ELF-1 (cell line): Measurements from ENCODE around the gene CFAP300.

Source experiments
- DNase-seq: peaks from one replicate; pipeline ENCODE4 v3.0.0-alpha.2; 2016; ENCODE audit warnings: low read depth, low spot score

Gene CFAP300

GRCh38 chr11:102047305-102047924 lies at the start of gene CFAP300:
TSS of gene CFAP300 (plus strand) at chr11:102047437. CDS start at chr11:102047471, 34 bp downstream.
- DNase-seq, result peak; percentile 80

- DNase-seq, result no peak
Observed at GRCh38 chr11:102001657-102002338, 45.4 kb upstream of the CFAP300 start.

DNA sequence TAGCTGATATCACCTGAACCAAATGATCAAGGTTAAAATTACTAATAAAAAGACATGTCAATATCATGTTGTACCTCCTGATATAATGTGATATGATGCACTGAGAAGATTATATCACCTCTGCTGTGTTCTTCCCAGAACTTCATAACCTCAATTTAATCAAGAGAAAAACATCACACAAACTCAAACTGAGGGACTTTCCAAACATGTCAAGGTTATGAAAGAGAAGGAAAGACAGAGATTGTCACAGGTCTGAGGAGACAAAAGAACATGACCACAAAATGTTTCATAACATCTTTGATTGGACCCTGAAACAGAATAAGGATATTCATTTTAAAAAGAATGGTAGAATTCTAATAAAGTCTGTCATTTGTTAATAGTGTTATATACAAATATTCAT lies 43.0 kb upstream of the CFAP300 start:
- DNase-seq, result no peak

DNA sequence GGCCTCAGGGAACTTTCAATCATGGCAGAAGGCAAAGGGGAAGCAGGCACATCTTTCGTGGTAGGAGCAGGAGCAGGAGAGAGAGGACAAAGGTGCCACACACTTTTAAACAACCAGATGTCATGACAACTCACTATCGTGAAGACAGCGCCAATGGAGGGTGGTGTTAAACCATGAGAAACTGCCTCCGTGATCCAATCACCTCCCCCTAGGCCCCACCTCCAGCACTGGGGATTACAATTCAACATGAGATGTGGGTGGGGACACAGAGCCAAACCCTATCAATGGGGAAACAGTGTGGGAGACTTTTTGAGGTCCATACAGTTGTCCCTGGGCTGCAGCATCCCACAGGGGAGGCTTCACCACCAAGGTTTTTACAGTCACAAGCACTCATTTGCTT lies 41.9 kb upstream of the CFAP300 start:
- no peak for DNase-seq

GRCh38 chr11:102006835-102007566 lies 40.2 kb upstream of the CFAP300 start:
- DNase-seq, result no peak

GRCh38 chr11:102007567-102008437 lies 39.4 kb upstream of the CFAP300 start:
- DNase-seq, result no peak

DNA sequence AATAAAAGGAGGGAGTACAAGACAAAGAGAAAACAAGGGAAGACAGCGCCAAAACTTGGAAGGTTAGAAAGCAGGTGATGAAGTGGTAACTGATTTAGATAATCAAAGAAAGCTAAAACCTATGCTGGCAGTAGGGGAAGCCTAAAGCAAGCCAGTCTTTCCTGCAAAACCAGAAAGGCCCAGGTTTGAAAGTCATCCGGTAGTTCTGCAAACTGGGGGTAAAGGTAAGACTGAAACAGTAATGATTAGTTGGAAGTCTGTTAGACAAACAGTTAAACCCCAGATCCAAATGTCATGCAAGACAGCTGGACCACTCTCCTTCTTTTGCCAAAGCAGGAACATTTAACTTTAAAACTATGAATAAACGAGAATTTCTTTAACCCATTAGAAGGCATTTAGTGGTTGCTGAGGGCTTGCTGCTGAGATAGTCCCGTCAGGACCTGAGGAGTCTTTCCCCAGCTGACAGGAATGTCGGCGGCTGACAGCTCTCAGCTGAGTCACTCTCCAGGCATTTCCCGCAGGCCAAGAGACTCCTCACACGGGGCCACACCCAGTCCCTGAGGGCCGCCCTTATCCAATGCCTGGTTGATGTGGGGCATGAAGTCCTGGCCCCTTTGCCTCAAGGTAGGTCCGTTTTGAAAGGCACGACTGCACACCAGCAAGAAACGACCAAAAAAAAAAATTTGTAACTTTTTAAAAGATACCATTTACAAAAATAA lies 36.3 kb upstream of the CFAP300 start:
- DNase-seq, result peak; percentile 97

DNA sequence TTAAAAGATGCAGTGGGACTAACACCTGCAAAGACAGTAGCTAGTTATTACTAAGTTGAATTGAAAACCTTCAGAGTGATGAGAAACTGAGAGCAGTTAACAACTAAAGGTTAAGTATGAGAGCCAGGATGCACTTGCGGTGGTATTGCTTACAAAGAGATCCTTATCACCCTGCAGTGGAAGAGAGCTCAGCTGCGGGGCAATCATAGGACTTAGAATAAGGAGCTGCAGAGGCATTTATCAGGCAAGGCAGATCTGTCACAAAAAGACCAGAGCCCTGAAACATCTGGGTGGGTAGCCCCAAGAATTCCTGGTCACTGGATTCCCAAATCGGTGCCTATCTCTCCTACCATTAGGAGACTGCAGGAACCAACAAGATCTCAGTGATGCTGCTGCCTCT lies 34.3 kb upstream of the CFAP300 start:
- DNase-seq, result peak; percentile 59

DNA sequence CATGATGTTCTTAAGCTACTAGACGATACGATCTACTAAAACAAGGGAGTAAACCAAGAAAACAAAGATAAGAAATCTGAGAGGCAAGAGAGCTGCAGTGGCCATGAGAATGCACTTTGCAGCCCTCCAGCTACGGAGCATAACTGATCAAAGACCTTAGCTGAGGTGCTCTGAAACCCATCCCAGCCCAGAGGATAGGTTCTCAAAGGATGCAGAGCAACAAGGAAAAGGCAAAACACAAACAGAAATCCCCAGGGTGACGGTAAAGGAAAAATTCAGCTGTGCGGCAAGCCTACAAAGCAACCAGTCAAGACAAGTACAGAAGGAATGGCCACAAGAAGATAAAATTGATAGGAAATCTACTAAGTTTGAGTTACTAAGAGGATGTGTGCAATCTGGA lies 32.5 kb upstream of the CFAP300 start:
- DNase-seq, result peak; percentile 78

DNA sequence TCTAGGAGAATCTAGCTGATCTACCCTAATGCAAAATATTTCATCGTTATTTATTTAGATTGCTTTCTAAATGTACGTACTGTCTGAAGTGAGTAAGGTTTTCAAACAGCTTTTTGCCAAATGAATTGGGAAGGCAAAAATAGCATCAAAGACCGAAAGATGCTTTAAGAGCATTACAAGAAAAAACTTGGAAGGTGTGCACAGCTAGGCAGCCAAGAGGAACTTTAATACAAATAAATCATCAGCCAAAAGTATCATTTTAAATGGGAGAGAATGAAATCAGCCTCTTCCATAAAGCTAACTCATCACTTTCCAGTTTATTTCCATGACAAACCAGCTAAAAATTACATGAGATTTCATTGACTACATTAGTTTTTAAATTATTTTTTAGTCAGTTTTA lies 30.2 kb upstream of the CFAP300 start:
- DNase-seq, result no peak

DNA sequence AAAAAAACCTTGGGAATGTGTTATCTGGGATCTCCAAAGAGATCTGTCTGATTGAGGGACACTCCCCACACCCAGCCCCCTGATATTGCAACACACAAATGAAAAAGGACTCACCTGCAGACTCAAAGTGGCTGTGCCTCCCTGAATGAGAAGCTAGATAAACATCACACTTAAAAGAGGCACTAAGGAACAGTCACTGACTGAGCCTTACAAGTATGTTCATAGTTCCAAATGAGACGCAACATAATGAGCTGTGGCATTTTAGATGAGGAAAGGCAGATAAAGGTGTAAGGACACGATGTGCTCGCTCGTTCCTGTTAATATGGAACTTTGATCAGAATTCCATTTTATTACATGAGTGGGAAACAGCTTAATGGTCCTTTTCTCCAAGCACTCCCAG lies 21.0 kb upstream of the CFAP300 start:
- no peak for DNase-seq

GRCh38 chr11:102026959-102027358 lies 20.3 kb upstream of the CFAP300 start:
- DNase-seq, result peak; percentile 19

DNA sequence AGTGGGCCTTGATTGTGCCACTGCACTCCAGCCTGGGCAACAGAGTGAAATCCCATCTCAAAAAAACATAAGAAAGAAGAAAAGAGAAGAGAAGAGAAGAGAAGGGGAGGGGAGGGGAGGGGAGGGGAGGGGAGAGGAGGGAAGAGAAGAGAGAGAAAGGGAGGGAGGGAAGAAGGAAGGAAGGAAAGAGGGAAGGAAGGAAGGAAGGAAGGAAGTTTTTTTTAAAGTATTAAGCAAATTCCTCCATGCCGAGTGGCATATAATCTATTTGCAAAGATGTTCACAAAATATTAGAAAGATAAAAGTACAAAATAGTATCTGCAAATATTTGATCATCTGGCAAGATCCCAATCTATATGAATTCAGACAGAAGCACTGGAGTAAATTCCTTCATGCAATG lies 10.5 kb upstream of the CFAP300 start:
- no peak for DNase-seq

- DNase-seq, result no peak
Observed at GRCh38 chr11:102046841-102047240, 396 bp upstream of the CFAP300 start.

GRCh38 chr11:102050927-102051575 lies 3.8 kb downstream of the CFAP300 start:
- no peak for DNase-seq

GRCh38 chr11:102061276-102061675 lies 14.0 kb downstream of the CFAP300 start:
- no peak for DNase-seq

DNA sequence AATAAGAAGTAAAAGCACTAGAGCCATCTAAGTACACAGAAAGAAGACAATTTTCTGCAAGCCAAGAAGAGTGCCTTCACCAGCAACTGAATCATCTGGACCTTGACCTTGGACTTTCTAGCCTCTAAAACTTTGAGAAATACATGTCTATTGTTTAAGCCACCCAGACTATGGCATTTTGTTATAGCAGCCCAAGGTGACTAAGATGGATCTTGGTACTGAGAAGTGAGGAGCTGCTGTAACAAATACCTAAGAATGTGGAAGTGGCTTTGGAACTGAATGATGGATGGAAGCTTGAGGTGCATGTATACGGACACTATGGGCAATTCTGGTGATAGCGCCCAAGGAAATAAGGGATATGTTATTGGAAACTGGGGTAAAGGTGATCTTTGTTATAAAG lies 14.9 kb downstream of the CFAP300 start:
- no peak for DNase-seq

- DNase-seq, result no peak
Observed at GRCh38 chr11:102064316-102064715, 17.1 kb downstream of the CFAP300 start.

DNA sequence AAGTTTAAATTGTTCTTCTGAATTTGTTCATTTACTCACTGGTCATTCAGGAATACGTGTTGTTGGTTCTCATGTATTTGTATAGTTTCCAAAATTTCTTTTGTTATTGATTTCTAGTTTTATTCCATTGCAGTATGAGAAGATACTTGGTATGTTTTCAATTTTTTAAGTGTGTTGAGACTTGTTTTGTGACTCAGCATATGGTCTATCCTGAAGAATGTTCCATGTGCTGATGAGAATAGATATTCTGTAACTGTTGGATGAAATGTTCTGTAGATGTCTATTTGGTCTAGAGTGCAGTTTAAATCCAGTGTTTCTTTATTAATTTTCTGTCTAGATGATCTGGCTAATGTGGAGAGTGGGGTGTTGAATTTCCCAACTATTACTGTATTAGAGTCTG lies 23.5 kb downstream of the CFAP300 start:
- no peak for DNase-seq
